ENCODE results near the gene CCDC201. TPM values are rescaled to one million over a fixed set of nuclear protein-coding genes. Genes with fewer than 3 reads are reported as not detected.

Gene CCDC201
- total RNA-seq, 1 experiment from 2014 or later, result not detected

DNA sequence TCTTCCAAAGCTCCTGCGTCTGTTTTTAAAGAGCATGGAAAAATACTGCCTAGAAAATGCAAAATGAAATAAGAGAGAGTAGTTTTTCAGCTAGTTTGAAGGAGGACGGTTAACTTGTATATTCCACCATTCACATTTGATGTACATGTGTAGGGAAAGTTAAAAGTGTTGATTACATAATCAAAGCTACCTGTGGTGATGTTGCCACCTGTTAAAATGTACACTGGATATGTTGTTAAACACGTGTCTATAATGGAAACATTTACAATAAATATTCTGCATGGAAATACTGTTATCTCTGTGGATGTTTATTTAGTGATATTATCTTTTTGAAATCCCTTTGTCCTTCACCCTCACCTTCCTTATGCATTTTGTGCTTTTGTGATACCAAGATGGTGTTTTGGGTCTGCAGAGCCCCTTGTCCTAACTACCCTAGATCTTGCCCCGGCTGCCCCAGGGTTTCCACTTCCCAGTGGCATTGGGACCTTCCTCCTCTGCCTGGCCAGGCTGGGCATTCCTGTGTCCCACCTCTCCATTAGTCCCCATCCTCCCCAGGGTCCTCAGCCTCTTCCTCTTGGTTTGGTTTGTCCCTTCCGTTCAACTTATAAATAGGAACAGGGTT lies 20.6 kb upstream of the CCDC201 start:
- peaks cover 3% of the 10 kb centered on the region for H3K4me1 ChIP-seq (ENCODE audit: insufficient read depth, low read length)
- H3K56ac ChIP-seq (ENCODE audit: insufficient read length, low read depth, low read length), result no peak overlapping the region
- H2BK12ac ChIP-seq (ENCODE audit: insufficient read length, low read depth, low read length), result no peak overlapping the region
- H3K4me1 Mint-ChIP-seq, result peaks cover 8 to 11% of the 10 kb centered on the region in 2 experiments
- no peaks in the 10 kb centered on the region for H3K23me2 ChIP-seq (ENCODE audit: insufficient read length, low read depth, low read length, poor library complexity, severe bottlenecking)
- no peak overlapping the region for H3K14ac ChIP-seq (ENCODE audit: insufficient read depth, low read length)
- H2AK5ac ChIP-seq (ENCODE audit: insufficient read length, low read length), result no peak overlapping the region
- H3K27ac ChIP-seq (ENCODE audit: insufficient read length, low read depth, low read length), result no peak overlapping the region
- H2BK5ac ChIP-seq (ENCODE audit: insufficient read length, low read length), result no peak overlapping the region
- H3K27ac Mint-ChIP-seq, result no peak overlapping the region
- no peaks in the 10 kb centered on the region for H3K79me1 ChIP-seq (ENCODE audit: insufficient read depth, low read depth, low read length, poor library complexity, severe bottlenecking)
- no peaks in the 10 kb centered on the region for H4K20me1 ChIP-seq (ENCODE audit: control insufficient read depth, insufficient read depth, insufficient read length)
- peaks cover 61% of the 10 kb centered on the region for H3K27me3 Mint-ChIP-seq (ENCODE audit: low read depth)
- no CpG with 5 or more reads among the region's 5 CpGs for WGBS (ENCODE audit: extremely low coverage, insufficient read length, low lambda C conversion rate)
- H4K8ac ChIP-seq (replicated peaks; ENCODE audit: insufficient read length, low read depth, low read length), result no peak overlapping the region
- H3K4me3 Mint-ChIP-seq, result no peak overlapping the region
- no peaks in the 10 kb centered on the region for H3K9me3 ChIP-seq (ENCODE audit: control insufficient read depth, low read depth, low read length)
- no peak overlapping the region for H3K18ac ChIP-seq (ENCODE audit: insufficient read length, low read depth, low read length)
- H2BK120ac ChIP-seq (ENCODE audit: low read depth, low read length, poor library complexity, severe bottlenecking), result no peak overlapping the region
- H3K4me2 ChIP-seq (ENCODE audit: insufficient read depth, insufficient read length, low read length), result no peak overlapping the region
- H3K23ac ChIP-seq (ENCODE audit: insufficient read length, low read depth, low read length), result no peak overlapping the region
- H3T11ph ChIP-seq (ENCODE audit: low read length), result no peak overlapping the region
- H3K36me3 Mint-ChIP-seq (ENCODE audit: insufficient read depth in 1 of 3, low read depth in 3 of 3), result no peaks in the 10 kb centered on the region
- H3K4ac ChIP-seq (ENCODE audit: low read depth, low read length), result no peak overlapping the region
- no peak for TF ChIP-seq CTCF (conservative IDR thresholded peaks at IDR 0.05)
- DNase-seq, result no peak
- no peak overlapping the region for H2BK20ac ChIP-seq (ENCODE audit: low read depth, low read length, poor library complexity, severe bottlenecking)
- H4K91ac ChIP-seq (ENCODE audit: insufficient read length, low read depth, low read length), result no peak overlapping the region
- no peak overlapping the region for H2BK15ac ChIP-seq (ENCODE audit: low read depth, low read length)
- no peak overlapping the region for H2AFZ ChIP-seq (ENCODE audit: low read length)
- no peak overlapping the region for H3K9ac ChIP-seq (ENCODE audit: extremely low read depth, insufficient read length, low read length)
- H3K27me3 ChIP-seq (ENCODE audit: insufficient read depth, low read length), result peaks cover 9% of the 10 kb centered on the region; the same call in 1 of the 2 replicates
- H3K9me3 Mint-ChIP-seq, result no peaks in the 10 kb centered on the region
- H4K5ac ChIP-seq (ENCODE audit: insufficient read length, low read depth, low read length), result no peak overlapping the region
- H3K79me2 ChIP-seq (ENCODE audit: insufficient read depth, low read length), result no peaks in the 10 kb centered on the region

Data from H9 (cell line).